WI38 (cell line): Measurements from ENCODE around the gene LARP6.

Experiments
- H3K4me3 ChIP-seq: 2 replicates; pipeline ENCODE4 v1.5.1; 2011; ENCODE audit warnings: low read depth, mild to moderate bottlenecking, control low read depth, low read length
- TF ChIP-seq, protein P1 (sequence below): IDR thresholded peaks from 2 replicates; pipeline ENCODE4 v1.5.1; 2012; ENCODE audit warnings: low read depth, mild to moderate bottlenecking, control low read depth, low read length

The LARP6 gene

DNA sequence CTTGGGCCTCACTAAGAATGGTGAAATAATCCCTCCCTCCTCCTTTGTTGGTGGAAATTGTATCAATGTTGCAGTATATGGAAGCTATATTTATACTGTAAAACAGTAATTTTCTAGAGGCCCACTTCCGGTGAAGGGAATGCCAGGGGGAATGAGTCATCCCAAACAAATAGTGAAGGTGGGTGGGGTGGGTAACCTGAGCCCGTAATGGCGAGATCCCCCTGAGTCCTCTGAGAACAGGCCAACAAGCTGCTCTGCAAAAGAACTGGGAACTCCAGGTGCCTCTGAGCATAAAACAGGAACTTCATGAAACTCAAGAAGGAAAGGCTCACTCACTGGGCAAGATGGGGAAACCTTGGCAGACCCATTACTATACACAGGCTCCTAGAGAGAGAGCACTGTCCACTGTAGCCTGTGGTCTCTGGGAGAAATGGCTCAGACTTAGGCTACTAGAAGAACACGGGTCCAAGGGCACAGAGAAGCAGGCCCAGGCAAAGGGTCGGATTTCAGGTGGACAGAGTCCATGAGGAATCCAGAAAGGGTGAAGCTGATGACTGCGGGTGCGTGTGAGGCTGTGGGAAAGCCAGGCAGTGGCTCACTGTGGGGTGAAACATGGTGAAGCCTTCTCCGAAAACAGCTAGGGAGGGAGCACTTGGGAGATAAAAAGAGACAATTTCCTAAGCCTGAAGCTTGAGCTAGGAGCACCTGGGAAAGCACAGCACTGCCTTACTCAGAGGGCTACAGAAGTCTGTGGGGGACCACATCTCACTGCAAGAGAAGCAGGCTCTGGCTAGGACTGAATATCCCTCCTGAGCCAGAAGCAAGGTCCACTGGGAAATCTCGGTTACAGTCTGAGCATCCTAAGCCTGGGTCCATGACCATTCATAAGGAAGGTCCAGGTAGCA lies 19.8 kb downstream of the LARP6 start:
- TF ChIP-seq, protein P1, sequence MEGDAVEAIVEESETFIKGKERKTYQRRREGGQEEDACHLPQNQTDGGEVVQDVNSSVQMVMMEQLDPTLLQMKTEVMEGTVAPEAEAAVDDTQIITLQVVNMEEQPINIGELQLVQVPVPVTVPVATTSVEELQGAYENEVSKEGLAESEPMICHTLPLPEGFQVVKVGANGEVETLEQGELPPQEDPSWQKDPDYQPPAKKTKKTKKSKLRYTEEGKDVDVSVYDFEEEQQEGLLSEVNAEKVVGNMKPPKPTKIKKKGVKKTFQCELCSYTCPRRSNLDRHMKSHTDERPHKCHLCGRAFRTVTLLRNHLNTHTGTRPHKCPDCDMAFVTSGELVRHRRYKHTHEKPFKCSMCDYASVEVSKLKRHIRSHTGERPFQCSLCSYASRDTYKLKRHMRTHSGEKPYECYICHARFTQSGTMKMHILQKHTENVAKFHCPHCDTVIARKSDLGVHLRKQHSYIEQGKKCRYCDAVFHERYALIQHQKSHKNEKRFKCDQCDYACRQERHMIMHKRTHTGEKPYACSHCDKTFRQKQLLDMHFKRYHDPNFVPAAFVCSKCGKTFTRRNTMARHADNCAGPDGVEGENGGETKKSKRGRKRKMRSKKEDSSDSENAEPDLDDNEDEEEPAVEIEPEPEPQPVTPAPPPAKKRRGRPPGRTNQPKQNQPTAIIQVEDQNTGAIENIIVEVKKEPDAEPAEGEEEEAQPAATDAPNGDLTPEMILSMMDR = no peak
- H3K4me3 ChIP-seq = no peak overlapping the region

DNA sequence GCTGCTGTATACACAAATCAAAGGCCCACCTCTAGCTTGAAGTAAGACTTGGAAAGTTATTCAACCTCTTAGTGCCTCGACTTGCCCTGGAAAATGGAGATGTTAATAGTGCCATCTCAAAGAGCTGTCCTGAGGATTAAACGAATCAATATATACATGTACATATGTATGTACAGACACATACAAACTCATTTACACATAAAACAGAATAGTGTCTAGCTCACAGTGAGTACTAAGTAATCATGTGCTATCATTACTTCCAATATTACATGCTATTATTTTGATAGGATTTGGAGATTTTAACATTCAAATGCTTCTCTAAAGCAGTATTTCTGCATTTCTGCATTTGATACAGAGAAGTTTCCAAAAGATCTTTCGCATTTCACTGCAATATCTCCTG lies 20.5 kb downstream of the LARP6 start:
- TF ChIP-seq, protein P1 = no peak
- no peak overlapping the region for H3K4me3 ChIP-seq

GRCh38 chr15:70832176-70832575 lies 21.8 kb downstream of the LARP6 start:
- no peak overlapping the region for H3K4me3 ChIP-seq
- TF ChIP-seq, protein P1 = no peak

GRCh38 chr15:70831094-70831911 lies 22.7 kb downstream of the LARP6 start:
- no peak overlapping the region for H3K4me3 ChIP-seq
- TF ChIP-seq, protein P1 = no peak

DNA sequence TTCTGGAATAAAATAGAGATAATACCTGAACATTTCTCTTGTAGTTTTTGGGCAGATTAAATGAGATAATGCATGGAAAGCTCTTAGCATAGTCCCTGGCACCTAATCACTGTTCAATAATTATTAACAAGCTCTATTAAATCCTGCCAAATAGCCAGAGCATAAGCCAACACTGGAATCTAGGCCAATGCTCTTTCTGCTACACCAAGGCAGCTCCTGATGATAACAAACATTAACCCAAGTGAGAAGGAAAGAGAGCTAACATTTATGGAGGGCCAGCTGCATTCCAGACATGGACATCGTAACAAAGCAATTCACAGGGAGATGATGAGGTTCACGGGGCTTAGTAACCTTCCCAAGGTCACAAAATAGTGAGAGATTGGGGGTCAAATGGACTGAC lies 23.3 kb downstream of the LARP6 start:
- no peak overlapping the region for H3K4me3 ChIP-seq
- TF ChIP-seq, protein P1 = no peak

GRCh38 chr15:70829371-70830166 lies 24.4 kb downstream of the LARP6 start:
- TF ChIP-seq, protein P1 = no peak
- H3K4me3 ChIP-seq = no peak overlapping the region
